ENCODE data around the gene ANGPTL2.

ANGPTL2 gene

GRCh38 chr9:127090341-127090985 lies 32.0 kb downstream of the ANGPTL2 start:
- H3K36me3 Mint-ChIP-seq (ENCODE audit: low read depth): no peaks in the 10 kb centered on the region
- DNase-seq: no peak
- no peak overlapping the region for H3K27ac Mint-ChIP-seq
- H3K9me3 Mint-ChIP-seq: no peaks in the 10 kb centered on the region
- no peak overlapping the region for H3K4me3 Mint-ChIP-seq
- H3K27me3 Mint-ChIP-seq: no peaks in the 10 kb centered on the region
- no peaks in the 10 kb centered on the region for H3K4me1 Mint-ChIP-seq (ENCODE audit: low read depth)

- no peak overlapping the region for H3K4me3 Mint-ChIP-seq
- no peak overlapping the region for H3K27ac Mint-ChIP-seq
- DNase-seq: no peak
- H3K36me3 Mint-ChIP-seq (ENCODE audit: low read depth): no peaks in the 10 kb centered on the region
- peaks cover 5% of the 10 kb centered on the region for H3K4me1 Mint-ChIP-seq (ENCODE audit: low read depth)
- no peaks in the 10 kb centered on the region for H3K27me3 Mint-ChIP-seq
- no peaks in the 10 kb centered on the region for H3K9me3 Mint-ChIP-seq
These were observed 32.8 kb downstream of the ANGPTL2 start for GRCh38 chr9:127089631-127090081.

GRCh38 chr9:127088724-127089615 lies 33.5 kb downstream of the ANGPTL2 start:
- H3K27ac Mint-ChIP-seq: no peak overlapping the region
- no peaks in the 10 kb centered on the region for H3K36me3 Mint-ChIP-seq (ENCODE audit: low read depth)
- no peak overlapping the region for H3K4me3 Mint-ChIP-seq
- peaks cover 11% of the 10 kb centered on the region for H3K4me1 Mint-ChIP-seq (ENCODE audit: low read depth)
- no peaks in the 10 kb centered on the region for H3K9me3 Mint-ChIP-seq
- DNase-seq: no peak
- H3K27me3 Mint-ChIP-seq: no peaks in the 10 kb centered on the region

- Mint-ChIP-seq H3K36me3 (ENCODE audit: low read depth) (no peaks in the 10 kb centered on the region), H3K27me3 (no peaks in the 10 kb centered on the region), H3K9me3 (no peaks in the 10 kb centered on the region), H3K4me1 (ENCODE audit: low read depth) (peaks cover 11% of the 10 kb centered on the region), H3K27ac (no peak overlapping the region), H3K4me3 (no peak overlapping the region)
- DNase-seq: no peak
These were observed 34.6 kb downstream of the ANGPTL2 start for GRCh38 chr9:127087836-127088235.

GRCh38 chr9:127087411-127087810 lies 35.0 kb downstream of the ANGPTL2 start:
- no peak for DNase-seq
- Mint-ChIP-seq H3K4me3 (no peak overlapping the region), H3K4me1 (ENCODE audit: low read depth) (peaks cover 11% of the 10 kb centered on the region), H3K27ac (no peak overlapping the region), H3K27me3 (no peaks in the 10 kb centered on the region), H3K36me3 (ENCODE audit: low read depth) (no peaks in the 10 kb centered on the region), H3K9me3 (no peaks in the 10 kb centered on the region)

GRCh38 chr9:127086771-127087170 lies 35.7 kb downstream of the ANGPTL2 start:
- H3K9me3 Mint-ChIP-seq: no peaks in the 10 kb centered on the region
- H3K36me3 Mint-ChIP-seq (ENCODE audit: low read depth): no peaks in the 10 kb centered on the region
- peaks cover 11% of the 10 kb centered on the region for H3K4me1 Mint-ChIP-seq (ENCODE audit: low read depth)
- H3K27me3 Mint-ChIP-seq: no peaks in the 10 kb centered on the region
- DNase-seq: no peak
- no peak overlapping the region for H3K27ac Mint-ChIP-seq
- H3K4me3 Mint-ChIP-seq: no peak overlapping the region

GRCh38 chr9:127085186-127085585 lies 37.2 kb downstream of the ANGPTL2 start:
- peaks cover 11% of the 10 kb centered on the region for H3K4me1 Mint-ChIP-seq (ENCODE audit: low read depth)
- no peaks in the 10 kb centered on the region for H3K27me3 Mint-ChIP-seq
- H3K27ac Mint-ChIP-seq: no peak overlapping the region
- H3K9me3 Mint-ChIP-seq: no peaks in the 10 kb centered on the region
- H3K4me3 Mint-ChIP-seq: no peak overlapping the region
- no peak for DNase-seq
- no peaks in the 10 kb centered on the region for H3K36me3 Mint-ChIP-seq (ENCODE audit: low read depth)

- no peak overlapping the region for H3K27ac Mint-ChIP-seq
- H3K4me1 Mint-ChIP-seq (ENCODE audit: low read depth): peaks cover 11% of the 10 kb centered on the region
- no peaks in the 10 kb centered on the region for H3K36me3 Mint-ChIP-seq (ENCODE audit: low read depth)
- no peaks in the 10 kb centered on the region for H3K27me3 Mint-ChIP-seq
- H3K9me3 Mint-ChIP-seq: no peaks in the 10 kb centered on the region
- no peak for DNase-seq
- no peak overlapping the region for H3K4me3 Mint-ChIP-seq
These were observed 38.1 kb downstream of the ANGPTL2 start for GRCh38 chr9:127084076-127085039.

GRCh38 chr9:127083138-127083980 lies 39.1 kb downstream of the ANGPTL2 start:
- Mint-ChIP-seq H3K27me3 (no peaks in the 10 kb centered on the region), H3K9me3 (no peaks in the 10 kb centered on the region), H3K36me3 (ENCODE audit: low read depth) (no peaks in the 10 kb centered on the region), H3K27ac (no peak overlapping the region), H3K4me1 (ENCODE audit: low read depth) (peaks cover 11% of the 10 kb centered on the region), H3K4me3 (no peak overlapping the region)
- DNase-seq: no peak

GRCh38 chr9:127081250-127082185 lies 40.9 kb downstream of the ANGPTL2 start:
- DNase-seq: no peak
- no peaks in the 10 kb centered on the region for H3K27me3 Mint-ChIP-seq
- H3K4me1 Mint-ChIP-seq (ENCODE audit: low read depth): peaks cover 11% of the 10 kb centered on the region
- no peaks in the 10 kb centered on the region for H3K36me3 Mint-ChIP-seq (ENCODE audit: low read depth)
- no peak overlapping the region for H3K4me3 Mint-ChIP-seq
- H3K9me3 Mint-ChIP-seq: no peaks in the 10 kb centered on the region
- no peak overlapping the region for H3K27ac Mint-ChIP-seq

- Mint-ChIP-seq H3K4me3 (no peak overlapping the region), H3K4me1 (ENCODE audit: low read depth) (peaks cover 5% of the 10 kb centered on the region), H3K27me3 (no peaks in the 10 kb centered on the region), H3K36me3 (ENCODE audit: low read depth) (no peaks in the 10 kb centered on the region), H3K27ac (no peak overlapping the region), H3K9me3 (no peaks in the 10 kb centered on the region)
- DNase-seq: no peak
These were observed 42.8 kb downstream of the ANGPTL2 start for GRCh38 chr9:127079446-127080140.

GRCh38 chr9:127078988-127079387 lies 43.4 kb downstream of the ANGPTL2 start:
- DNase-seq: no peak
- Mint-ChIP-seq H3K36me3 (ENCODE audit: low read depth) (no peaks in the 10 kb centered on the region), H3K4me1 (ENCODE audit: low read depth) (no peaks in the 10 kb centered on the region), H3K27ac (no peak overlapping the region), H3K9me3 (no peaks in the 10 kb centered on the region), H3K27me3 (no peaks in the 10 kb centered on the region), H3K4me3 (no peak overlapping the region)

Data from activated T-cell treated with anti-CD3 and anti-CD28 coated beads, Interleukin-2, amount 50 U/mL, for 24 hours (primary cell).